Mucosa of rectum (tissue), 2 donors: Measurements from ENCODE around the gene PLCG2.
A peak's percentile ranks its signal among the peaks of the same experiment; 100 is the strongest.

Experiments used
- H3K27ac ChIP-seq, 2 donors: one replicate each; pipeline ENCODE4 v1.7.0; 2013; ENCODE audit warnings: inconsistent platforms in 2 of 2, low read depth in 2 of 2, low read length in 2 of 2
- H3K27me3 ChIP-seq, 2 donors: one replicate each; pipeline ENCODE4 v1.7.0; 2013; ENCODE audit warnings: low read length in 2 of 2; ENCODE audit not compliant: control insufficient read depth in 2 of 2, insufficient read depth in 2 of 2
- H3K36me3 ChIP-seq, 2 donors: one replicate each; pipeline ENCODE4 v1.7.0; 2013; ENCODE audit warnings: low read length in 2 of 2; ENCODE audit not compliant: control insufficient read depth in 2 of 2, insufficient read depth in 2 of 2
- H3K4me1 ChIP-seq, 2 donors: one replicate each; pipeline ENCODE4 v1.7.0; 2013; ENCODE audit warnings: low read length in 2 of 2, mild to moderate bottlenecking in 1 of 2; ENCODE audit not compliant: control insufficient read depth in 2 of 2, insufficient read depth in 2 of 2
- H3K4me3 ChIP-seq, 2 donors: one replicate each; pipeline ENCODE4 v1.7.0; 2013; ENCODE audit warnings: low read length in 2 of 2
- H3K9ac ChIP-seq, 2 donors: one replicate each; pipeline ENCODE4 v1.7.0; 2013; ENCODE audit warnings: low read length in 2 of 2, low read depth in 1 of 2, mild to moderate bottlenecking in 1 of 2
- H3K9me3 ChIP-seq, 2 donors: one replicate each; pipeline ENCODE4 v1.7.0; 2013; ENCODE audit warnings: low read length in 2 of 2; ENCODE audit not compliant: control insufficient read depth in 2 of 2
- donor health status: healthy.
- donor health status: Normal muscosa, but diverticular disease.

Gene PLCG2

GRCh38 chr16:81855552-81856153, 76.6 kb downstream of the PLCG2 start:
- Histone ChIP-seq H3K27ac (no peak overlapping the region), H3K36me3 (peaks cover 0 to 5% of the 10 kb centered on the region in 2 donors), H3K9ac (no peak overlapping the region), H3K9me3 (no peaks in the 10 kb centered on the region), H3K27me3 (no peaks in the 10 kb centered on the region), H3K4me3 (no peak overlapping the region), H3K4me1 (no peaks in the 10 kb centered on the region)

DNA sequence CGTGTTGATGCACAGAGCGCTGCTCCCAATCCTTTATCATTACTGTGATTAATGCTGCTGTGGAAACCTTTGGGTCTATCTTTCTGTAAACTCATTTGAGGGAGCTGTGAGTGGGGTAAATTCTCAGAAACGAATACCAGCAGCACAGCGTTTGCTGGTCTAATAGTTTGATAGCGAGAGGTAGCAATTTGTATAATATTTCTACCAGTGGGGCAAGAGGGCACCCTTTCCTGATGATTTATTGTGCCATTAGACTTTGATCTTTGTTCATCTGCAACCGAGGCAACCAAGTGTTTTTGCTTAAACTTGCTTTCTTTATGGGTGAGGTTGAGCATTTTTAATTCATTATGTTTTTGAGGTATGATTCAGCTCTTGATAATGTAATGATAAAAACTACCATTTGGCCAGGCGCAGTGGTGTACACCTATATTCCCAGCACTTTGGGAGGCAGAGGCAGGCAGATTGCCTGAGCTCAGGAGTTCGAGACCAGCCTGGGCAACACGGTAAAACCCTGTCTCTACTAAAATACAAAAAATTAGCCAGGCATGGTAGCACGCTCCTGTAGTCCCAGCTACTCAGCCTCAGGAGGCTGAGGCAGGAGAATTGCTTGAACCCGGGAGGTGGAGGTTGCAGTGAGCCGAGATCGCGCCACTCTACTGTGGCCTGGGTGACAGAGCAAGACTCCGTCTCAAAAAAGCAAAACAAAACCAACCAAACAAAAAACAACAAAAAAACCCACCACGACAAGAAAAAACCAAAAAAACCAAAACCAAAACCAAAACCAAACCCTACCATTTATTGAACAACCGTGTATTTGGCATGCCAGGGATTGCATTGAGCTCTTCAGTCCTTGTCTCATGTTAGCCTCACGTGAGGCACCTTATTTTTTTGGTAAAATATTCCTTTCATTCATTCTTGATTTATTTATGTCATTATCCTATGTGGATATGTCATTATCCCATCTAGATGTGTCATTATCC, 81.5 kb downstream of the PLCG2 start:
- no peak overlapping the region for H3K4me3 ChIP-seq
- H3K27me3 ChIP-seq = peaks cover 3 to 5% of the 10 kb centered on the region in 2 donors

DNA sequence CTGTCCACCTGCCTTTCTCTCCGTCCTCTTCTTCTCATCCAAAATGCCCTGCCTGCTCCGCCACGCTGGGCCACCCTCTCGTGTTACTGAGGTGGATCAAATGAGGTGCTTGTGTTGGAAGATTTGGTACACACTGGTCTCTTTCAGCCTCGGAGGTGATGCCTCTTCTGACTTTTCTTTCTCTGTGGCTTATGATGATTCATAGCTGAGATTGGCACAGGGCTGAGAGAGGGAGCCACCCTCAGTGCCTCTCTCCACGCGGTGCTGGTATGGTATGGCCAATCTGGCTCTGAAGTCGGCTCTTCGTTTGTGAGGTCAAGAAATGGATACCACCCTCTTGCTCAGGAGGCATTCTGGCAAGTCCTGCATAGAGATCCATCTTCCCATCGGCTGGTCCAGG, 82.4 kb downstream of the PLCG2 start:
- Histone ChIP-seq H3K4me1 (no peaks in the 10 kb centered on the region), H3K9me3 (no peaks in the 10 kb centered on the region), H3K9ac (no peak overlapping the region), H3K36me3 (peaks cover 0 to 6% of the 10 kb centered on the region in 2 donors), H3K27me3 (peaks cover 3 to 5% of the 10 kb centered on the region in 2 donors), H3K27ac (no peak overlapping the region), H3K4me3 (no peak overlapping the region)

More for the DNA sequence above, 81.5 kb downstream of the PLCG2 start:
- H3K9me3 ChIP-seq = no peaks in the 10 kb centered on the region
- H3K9ac ChIP-seq = no peak overlapping the region
- peaks cover 0 to 7% of the 10 kb centered on the region in 2 donors for H3K36me3 ChIP-seq
- H3K27ac ChIP-seq = no peak overlapping the region
- H3K4me1 ChIP-seq = no peaks in the 10 kb centered on the region

GRCh38 chr16:81861915-81862314, 82.8 kb downstream of the PLCG2 start:
- no peak overlapping the region for H3K27ac ChIP-seq
- H3K4me1 ChIP-seq = peaks cover 0 to 2% of the 10 kb centered on the region in 2 donors
- peaks cover 0 to 6% of the 10 kb centered on the region in 2 donors for H3K36me3 ChIP-seq

DNA sequence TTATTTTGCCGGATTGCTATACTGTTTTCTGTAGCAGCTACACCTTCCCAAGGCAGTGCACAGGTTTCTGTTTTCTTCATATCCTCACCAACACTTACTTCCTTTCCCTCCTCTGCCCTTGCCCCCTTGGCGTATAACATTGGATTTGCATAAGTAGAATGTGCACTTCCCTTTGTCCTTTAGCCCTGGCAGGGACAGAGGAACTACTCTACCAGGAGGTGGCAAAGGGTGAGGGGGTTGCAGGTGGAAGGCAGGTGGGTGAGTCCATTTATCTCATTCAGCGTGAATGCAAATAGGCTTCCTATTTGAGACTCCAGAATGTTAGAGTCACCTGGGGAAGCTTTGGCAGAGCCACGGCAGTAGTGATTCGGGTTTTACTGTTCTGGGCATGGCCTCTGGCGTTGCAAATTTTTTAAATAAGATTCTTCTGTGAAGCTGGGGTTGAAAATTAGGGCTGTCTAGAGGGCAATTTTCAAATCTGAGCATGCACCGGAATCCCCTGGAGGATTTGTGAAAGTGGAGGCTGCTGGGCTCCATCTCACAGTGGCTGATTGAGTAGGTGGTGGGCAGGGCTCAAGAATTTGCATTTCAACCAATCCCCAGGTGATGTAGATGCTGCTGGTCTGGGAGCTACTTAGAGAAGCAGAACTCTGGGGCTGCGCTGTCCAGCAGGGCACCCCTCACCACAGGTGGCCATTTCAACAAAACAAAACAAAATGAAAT, 84.7 kb downstream of the PLCG2 start:
- Histone ChIP-seq H3K4me1 (peaks cover 0 to 2% of the 10 kb centered on the region in 2 donors), H3K9ac (no peak overlapping the region), H3K27ac (peak overlapping the region in 1 of 2 donors; percentile 32), H3K9me3 (no peaks in the 10 kb centered on the region), H3K27me3 (peaks cover 3 to 5% of the 10 kb centered on the region in 2 donors), H3K36me3 (peaks cover 0 to 4% of the 10 kb centered on the region in 2 donors), H3K4me3 (no peak overlapping the region)

More at GRCh38 chr16:81861915-81862314, 82.8 kb downstream of the PLCG2 start:
- no peak overlapping the region for H3K4me3 ChIP-seq
- no peak overlapping the region for H3K9ac ChIP-seq
- H3K27me3 ChIP-seq = peaks cover 3 to 5% of the 10 kb centered on the region in 2 donors
- no peaks in the 10 kb centered on the region for H3K9me3 ChIP-seq

DNA sequence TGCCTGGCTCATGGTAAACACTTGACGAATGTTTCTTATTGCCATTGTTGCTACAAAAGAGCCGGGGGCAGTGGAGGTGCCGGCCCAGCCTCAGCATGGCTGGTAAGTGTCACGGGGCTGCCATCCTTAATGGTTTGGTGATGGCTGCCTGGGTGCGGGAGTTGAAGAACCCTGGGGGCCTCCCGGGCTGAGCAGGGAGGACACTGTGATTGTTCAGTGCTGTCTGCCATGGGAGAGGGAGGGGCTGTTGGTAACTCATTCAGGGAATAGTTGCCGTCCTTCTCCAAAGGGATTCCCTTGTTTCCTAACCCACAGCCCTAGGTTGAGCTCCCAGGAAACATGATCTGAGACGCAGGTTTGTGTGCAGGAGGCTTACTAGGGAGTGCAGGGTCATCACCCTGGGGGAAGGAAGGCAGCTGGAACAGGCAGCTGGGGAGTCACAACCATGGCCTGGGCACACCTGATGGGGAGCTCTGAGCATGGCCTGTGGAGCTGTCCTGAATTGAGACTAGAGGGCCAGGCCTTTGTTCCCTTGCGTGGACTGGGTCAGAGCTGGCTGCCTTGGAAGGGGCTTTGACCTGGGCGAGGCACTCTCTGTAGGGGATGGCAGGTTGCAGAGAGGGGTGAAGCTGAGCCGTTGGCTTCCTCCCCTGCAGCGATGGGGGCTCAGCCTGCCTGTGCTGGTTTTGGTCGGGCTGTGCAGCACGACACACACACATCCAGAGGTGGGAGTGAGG, 85.7 kb downstream of the PLCG2 start:
- Histone ChIP-seq H3K27me3 (peaks cover 3 to 5% of the 10 kb centered on the region in 2 donors), H3K9me3 (no peaks in the 10 kb centered on the region), H3K4me1 (peaks cover 0 to 2% of the 10 kb centered on the region in 2 donors), H3K9ac (no peak overlapping the region), H3K27ac (peak overlapping the region in 1 of 2 donors; percentile 32), H3K36me3 (peaks cover 0 to 4% of the 10 kb centered on the region in 2 donors), H3K4me3 (no peak overlapping the region)

- Histone ChIP-seq H3K9me3 (no peaks in the 10 kb centered on the region), H3K4me1 (peaks cover 0 to 2% of the 10 kb centered on the region in 2 donors), H3K27me3 (peaks cover 3 to 5% of the 10 kb centered on the region in 2 donors), H3K9ac (no peak overlapping the region), H3K27ac (peak overlapping the region; percentile 45 to 48), H3K4me3 (no peak overlapping the region), H3K36me3 (no peaks in the 10 kb centered on the region)
These were observed 87.8 kb downstream of the PLCG2 start for GRCh38 chr16:81866820-81867440.

DNA sequence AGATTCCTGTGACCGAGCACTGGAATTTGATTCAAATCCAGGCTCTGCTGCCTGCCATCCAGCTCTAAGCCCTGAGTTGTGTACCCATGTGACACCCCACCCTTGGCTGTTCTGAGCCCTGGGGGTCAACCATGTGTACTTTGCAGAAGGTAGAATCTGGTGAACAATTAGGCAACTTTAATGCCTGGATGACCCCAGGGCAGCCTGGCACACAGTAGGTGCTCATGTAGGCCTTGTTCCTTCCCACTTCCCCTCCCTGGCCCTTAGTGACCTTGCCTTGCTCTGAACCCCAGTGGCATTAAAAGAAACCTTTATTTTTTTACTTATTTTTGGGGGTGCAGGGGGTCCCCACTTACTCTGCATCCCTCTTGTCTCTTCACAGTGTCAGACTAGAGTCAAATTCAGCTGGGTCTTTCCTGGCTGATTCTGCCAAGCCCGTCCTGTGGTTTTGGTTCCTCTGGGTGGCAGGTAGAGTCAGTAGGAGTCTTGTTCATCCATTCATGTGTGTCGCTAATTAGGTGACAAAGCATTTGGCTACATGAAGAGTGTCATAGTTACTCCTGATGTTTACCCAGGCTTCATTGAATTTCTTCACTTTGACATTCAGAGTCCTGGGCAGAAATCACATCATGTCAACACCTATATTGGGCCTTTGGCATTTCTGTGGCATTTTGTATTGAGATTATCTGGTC, 89.1 kb downstream of the PLCG2 start:
- Histone ChIP-seq H3K36me3 (no peaks in the 10 kb centered on the region), H3K27me3 (peaks cover 3 to 5% of the 10 kb centered on the region in 2 donors), H3K4me3 (no peak overlapping the region), H3K4me1 (peaks cover 0 to 2% of the 10 kb centered on the region in 2 donors), H3K9me3 (no peaks in the 10 kb centered on the region), H3K9ac (no peak overlapping the region), H3K27ac (no peak overlapping the region)

DNA sequence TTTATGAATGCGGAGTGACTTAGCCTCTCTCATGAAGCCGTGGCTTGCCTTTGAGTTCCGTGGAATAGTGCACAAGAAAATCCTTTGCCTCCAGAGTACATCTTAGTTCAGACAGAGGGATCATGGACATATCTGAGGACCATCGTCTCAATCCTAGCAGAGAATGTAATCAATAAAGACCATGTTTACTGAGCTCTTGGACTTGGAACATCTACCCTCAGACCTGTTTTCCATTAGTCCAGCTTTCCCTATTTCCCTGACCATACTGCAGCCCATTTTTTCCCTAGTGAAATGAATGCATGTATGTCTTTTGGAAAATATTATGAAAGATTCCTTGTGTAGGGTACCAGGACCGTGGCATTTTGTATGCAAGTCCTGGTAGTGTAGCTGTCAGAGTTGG, 90.2 kb downstream of the PLCG2 start:
- Histone ChIP-seq H3K9me3 (no peaks in the 10 kb centered on the region), H3K9ac (no peak overlapping the region), H3K4me3 (no peak overlapping the region), H3K36me3 (no peaks in the 10 kb centered on the region), H3K27ac (no peak overlapping the region), H3K4me1 (peaks cover 2% of the 10 kb centered on the region in 2 donors), H3K27me3 (no peaks in the 10 kb centered on the region)
